GM12865 (cell line): ENCODE measurements around the gene PSMB9.

ENCODE experiments used
- DNase-seq: peaks from one replicate; pipeline ENCODE4 v3.0.0; 2010; ENCODE audit warnings: low read depth
- H3K4me3 ChIP-seq: 2 replicates; pipeline ENCODE4 v1.5.1; 2011; ENCODE audit warnings: mild to moderate bottlenecking, low read depth, low read length, control low read depth
- CTCF ChIP-seq: IDR thresholded peaks from 2 replicates; pipeline ENCODE4 v1.5.1; 2011; ENCODE audit warnings: low read length, control low read depth, low read depth, inconsistent platforms; ENCODE audit not compliant: insufficient read depth; ENCODE audit errors: missing control alignments

Gene PSMB9

GRCh38 chr6:32858194-32858593, 4.2 kb downstream of the PSMB9 start:
- TF ChIP-seq CTCF = no peak
- H3K4me3 ChIP-seq = no peak overlapping the region
- no peak for DNase-seq

- no peak for TF ChIP-seq CTCF
- H3K4me3 ChIP-seq = no peak overlapping the region
- no peak for DNase-seq
Observed at GRCh38 chr6:32860674-32861073, 6.7 kb downstream of the PSMB9 start.

- H3K4me3 ChIP-seq = no peak overlapping the region
- TF ChIP-seq CTCF = no peak
- no peak for DNase-seq
Observed at GRCh38 chr6:32862725-32863124, 8.7 kb downstream of the PSMB9 start.

- H3K4me3 ChIP-seq = no peak overlapping the region
- no peak for DNase-seq
- no peak for TF ChIP-seq CTCF
Observed at GRCh38 chr6:32865724-32866443, 11.9 kb downstream of the PSMB9 start.

- no peak overlapping the region for H3K4me3 ChIP-seq
- TF ChIP-seq CTCF = no peak
- DNase-seq = peak; percentile 62
Observed at GRCh38 chr6:32867022-32867477, 13.1 kb downstream of the PSMB9 start.

- no peak for DNase-seq
- H3K4me3 ChIP-seq = no peak overlapping the region
Observed at GRCh38 chr6:32867554-32868256, 13.7 kb downstream of the PSMB9 start.

More at GRCh38 chr6:32867554-32868256, 13.7 kb downstream of the PSMB9 start:
- TF ChIP-seq CTCF = no peak
